Ammon's horn (tissue), 1 donor: Measurements from ENCODE around the gene LMBR1.
"Not testable (repeated sequence)": the region's sequence is repeated elsewhere in the genome, so short reads cannot be mapped to it uniquely, and the experiment has no call there.

Experiments
- DNase-seq: peaks from one replicate; pipeline ENCODE4 v3.0.0-alpha.2; 2016; ENCODE audit warnings: low spot score

LMBR1 gene

DNA sequence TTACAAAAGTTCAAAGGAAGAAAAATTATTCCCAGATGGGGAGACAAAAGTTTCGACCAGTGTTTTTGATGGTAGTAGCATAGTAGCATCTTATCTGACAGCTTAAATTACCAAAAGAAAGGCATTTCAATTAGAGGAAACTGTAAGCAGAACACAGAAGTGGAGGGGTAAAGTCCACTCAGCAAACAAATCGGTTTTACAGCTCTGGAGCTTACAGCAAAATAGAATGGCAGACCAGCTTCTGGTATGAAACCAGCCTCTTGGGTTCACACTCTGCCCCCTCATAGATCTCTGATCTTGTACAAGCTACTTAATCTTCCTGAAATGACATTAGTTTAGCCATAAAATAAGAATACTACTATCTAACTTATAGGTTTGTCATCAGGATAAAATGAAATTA is 133.8 kb downstream of the LMBR1 start:
- no peak for DNase-seq

DNA sequence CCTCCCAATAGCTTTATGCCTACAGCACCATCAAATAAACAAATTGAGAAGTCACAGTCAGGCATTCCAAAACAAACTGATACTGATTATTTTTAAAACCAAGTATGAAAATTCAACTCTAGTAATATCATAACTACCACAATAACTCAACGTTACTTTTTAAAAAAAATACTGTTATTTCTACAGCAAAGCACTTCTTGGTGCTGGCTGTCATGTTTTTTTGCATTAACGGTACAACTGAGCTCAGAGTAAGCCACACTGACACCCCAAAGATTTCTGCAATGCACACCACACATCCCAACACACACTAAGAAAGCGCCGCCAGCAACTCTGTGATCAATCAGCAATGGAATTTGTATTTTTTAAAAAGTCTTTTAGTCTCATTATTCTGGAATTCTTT is 138.8 kb downstream of the LMBR1 start:
- no peak for DNase-seq

DNA sequence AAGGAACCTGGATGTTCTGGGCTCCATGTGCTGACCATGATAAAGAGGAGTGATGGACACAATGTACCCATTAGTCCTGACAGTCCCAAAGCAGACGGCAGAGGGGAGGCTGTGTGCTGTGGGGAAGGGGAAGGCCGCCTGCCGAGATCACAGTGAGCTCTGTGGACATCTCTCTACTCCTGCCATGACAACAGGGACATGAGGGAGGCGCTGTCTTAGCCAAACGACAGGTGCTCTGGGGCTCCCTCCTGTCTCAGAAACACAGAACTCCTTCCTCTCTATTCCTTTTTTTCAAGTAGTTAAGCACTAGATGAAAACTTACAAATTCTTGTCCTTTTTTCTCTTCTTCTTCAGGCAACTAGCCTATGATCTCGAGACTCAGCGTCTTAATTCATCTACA is 139.4 kb downstream of the LMBR1 start:
- DNase-seq, result no peak

DNA sequence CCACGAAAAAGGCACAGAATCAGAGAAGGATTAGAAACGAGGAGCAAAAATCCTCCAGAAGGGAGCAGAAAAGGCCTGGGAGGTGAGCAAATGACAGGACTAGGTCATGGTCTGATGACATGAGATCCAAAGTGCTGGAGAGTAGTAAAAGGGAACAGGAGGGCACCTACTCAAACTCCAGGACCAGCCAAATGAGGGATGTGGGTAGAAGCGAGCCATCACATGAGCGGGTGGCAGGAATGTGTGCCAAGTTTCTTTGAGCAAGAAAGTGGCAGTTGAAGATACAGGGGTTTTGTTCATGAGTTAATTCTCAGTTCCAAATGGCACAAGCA is 139.8 kb downstream of the LMBR1 start:
- no peak for DNase-seq

DNA sequence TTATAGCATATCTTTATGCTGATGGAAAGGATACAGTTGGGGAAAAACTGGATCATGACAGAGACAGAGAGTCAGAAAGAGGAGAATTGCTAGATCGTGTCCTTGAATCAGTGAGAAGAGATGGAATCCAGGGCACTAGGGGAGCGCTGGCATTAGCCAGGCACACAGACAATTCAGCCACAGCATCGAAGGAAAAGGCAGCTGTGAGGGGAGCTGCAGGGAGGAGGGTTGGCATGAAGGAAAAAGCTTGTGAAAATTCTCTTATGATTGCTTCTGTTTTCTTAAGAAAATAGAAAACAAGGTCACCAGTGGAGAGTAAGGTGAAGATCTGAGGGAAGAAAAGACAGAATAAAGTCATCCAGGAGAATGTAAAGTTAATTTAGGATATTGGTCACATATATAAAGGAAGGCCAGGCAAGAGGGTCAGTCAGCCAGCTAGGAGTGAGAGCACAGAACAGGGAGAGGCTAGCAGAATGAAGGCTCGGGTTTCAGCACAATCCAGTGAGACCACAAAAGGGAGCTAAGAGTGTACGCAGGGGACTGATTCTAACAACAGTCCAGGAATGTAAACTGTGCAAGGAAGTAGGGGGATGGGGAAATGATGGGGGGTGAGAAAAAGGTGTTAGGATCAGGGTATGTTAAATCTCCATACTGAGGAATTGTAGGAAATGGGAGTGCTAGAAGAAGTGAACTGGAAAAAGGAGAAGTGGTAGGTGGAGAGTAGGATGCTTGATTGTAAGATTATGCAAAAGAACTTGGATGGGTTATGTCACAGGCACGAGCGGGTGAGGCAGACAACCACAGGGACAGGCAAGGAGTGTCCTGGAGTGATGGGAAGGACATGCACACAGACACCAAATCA is 140.4 kb downstream of the LMBR1 start:
- DNase-seq, result no peak

DNA sequence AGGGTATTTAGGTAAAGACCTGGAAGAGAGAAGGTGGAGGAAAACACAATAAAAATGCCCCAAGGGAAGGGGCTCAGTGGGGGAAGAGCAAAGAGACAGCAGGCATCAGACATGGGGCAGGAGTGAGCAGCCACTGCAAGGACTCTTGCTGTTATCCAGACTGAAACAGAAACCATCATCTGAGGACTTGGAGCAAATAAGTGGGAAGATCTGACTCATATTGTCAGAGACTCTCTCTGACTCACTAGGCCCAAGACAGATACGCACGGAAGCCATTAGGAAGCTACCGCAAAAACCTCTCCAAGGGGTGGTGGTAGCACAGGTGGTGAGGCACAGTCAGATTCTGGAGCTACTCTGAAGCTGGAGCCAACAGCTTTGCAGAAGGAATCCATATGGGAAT is 141.7 kb downstream of the LMBR1 start:
- no peak for DNase-seq

DNA sequence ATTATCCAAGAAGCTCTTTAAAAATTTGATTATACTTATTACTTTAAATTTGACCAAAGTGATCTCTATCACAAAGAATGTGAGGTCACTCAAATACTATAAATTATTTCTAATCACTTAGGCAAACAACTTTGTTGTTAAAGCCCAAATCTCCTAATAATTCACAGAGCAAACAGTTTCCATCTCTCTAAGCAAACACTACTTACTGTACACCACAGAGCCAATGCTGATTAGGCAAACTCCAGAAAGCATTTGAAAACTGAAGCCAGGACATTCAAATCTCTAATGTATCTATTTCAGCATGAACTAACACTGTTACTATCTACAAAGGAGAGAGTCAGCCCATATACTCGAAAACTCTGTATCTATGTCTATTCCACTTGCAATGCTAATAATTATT is 145.3 kb downstream of the LMBR1 start:
- no peak for DNase-seq

DNA sequence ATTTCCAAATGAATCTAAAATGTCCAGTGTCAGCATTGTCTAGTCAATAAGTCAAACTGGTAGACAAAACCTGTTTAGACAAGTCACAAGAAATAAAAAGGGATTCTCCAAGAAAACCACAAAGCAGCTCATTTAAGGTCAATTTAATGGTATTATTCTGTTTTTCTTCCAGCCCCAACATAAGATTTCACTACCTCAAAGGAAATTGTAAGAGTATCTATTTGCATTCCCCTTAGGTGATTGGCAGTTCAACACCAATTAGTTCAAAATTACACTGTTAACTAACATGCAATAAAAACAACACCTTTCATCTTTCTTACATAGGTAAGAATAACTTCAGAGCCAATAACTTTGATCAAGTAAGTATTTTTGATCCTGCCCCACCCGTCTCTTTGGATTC is 146.1 kb downstream of the LMBR1 start:
- no peak for DNase-seq

DNA sequence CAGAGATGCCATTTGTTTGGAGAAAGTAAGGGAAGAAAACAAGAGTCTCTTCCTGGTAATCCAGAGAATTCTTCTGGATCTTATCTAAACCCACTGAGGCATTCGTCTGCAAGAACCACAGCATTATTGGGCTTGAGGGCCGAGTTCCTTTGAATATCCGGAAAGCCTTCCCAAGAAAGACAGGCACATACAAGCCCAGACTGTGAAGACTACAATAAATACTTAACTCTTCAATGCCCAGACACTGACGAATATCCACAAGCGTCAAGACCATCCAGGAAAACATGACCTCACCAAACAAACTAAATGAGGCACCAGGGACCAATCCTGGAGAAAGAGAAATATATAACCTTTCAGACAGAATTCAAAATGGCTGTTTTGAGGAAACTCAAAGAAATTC is 153.4 kb downstream of the LMBR1 start:
- no peak for DNase-seq

DNA sequence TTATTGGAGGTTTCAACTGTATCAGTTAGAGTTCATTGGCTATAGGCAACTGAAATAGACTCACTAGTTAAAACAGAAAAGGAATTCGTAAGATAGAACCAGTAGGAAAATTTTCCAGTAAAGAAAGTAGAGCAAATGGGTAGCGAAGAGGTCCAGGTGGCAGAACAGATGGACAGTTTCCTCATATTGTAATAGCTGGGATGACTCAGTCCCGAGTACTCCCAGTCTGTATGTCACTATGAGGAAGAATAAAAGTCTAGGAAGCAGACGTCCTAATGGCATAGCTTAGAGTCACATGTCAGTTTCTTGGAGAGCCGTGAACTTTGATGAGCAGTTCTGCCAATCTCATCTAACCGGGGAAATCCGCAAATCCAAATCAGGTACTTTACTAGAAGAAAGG is 157.1 kb downstream of the LMBR1 start:
- DNase-seq, result peak; percentile 11

DNA sequence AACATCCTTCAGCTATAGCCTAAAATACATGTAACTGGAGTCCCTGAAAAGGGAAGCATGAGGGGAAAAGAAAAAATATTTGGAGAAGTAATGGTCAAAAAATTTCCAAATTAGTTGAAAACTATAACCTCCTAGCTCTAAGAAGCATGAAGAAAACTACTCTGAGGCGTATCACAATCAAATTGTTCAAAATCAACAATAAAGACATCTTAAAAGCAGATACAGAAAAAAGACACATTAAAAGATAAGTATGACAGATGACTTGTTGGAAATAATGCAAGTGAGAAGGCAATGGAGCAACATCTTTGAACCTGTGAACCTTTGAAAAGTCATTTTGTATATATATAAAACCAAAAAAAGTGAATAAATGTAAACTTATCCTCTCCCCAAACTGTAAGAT is 159.3 kb downstream of the LMBR1 start:
- DNase-seq, result no peak

DNA sequence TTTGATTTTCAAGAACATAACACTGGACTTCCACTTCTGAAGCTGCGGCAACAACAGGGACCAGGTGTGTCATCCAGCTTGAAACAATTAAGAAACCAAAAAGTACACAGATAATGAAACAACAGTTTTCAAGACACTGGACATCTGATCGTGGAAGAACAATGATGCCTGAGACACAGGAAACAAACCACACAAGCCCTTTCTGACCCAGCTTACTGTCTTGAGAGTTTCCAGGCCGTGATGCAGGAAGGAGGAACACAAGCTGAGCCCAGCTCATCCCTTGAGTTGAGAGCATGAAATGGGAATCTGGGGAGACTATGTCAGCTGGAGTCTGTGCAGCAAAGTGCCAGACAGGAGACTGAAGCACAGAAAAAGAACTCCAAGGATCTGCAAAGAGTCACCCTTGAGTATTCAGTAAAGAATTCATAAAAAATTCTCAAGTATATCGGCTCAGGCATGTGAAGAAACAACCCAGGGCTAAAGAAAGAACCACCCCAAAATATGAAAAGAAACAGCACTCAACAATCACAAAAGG is 160.8 kb downstream of the LMBR1 start:
- DNase-seq, result no peak

DNA sequence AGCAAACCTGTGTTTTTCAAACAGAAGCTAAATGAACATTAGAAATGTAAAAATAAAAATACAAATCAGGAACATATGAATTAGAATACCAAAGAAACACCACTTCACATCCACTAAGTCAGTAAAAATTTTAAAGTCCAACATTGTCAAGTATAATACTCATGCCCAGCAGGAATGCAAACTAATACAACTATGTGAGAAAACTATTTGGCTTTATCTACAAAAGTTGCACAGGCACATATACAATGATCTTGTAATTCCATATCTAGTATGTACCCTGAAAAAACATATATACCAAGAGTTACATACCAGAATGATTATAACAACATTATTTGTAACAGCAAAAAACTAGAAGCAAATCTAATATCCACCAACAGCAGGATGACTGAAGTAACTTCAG is 161.3 kb downstream of the LMBR1 start:
- no peak for DNase-seq

DNA sequence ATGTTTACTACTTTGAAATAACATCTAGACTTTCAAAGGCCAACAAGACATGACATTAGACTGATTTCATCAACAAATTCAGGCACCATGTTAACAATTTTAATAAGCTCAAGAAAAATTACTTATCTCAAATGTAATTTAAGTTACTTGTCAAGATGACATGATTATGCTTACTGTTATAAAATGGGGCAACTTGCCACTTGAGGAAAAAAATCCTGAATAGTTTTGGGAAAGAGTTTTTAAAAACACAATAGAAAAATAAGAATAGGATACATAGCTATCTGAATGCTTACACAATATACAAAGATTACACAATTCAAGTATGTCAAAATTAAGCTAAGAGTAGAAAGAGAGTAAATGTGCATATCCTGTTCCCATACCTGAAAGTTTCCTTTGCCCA is 167.0 kb downstream of the LMBR1 start:
- no peak for DNase-seq

DNA sequence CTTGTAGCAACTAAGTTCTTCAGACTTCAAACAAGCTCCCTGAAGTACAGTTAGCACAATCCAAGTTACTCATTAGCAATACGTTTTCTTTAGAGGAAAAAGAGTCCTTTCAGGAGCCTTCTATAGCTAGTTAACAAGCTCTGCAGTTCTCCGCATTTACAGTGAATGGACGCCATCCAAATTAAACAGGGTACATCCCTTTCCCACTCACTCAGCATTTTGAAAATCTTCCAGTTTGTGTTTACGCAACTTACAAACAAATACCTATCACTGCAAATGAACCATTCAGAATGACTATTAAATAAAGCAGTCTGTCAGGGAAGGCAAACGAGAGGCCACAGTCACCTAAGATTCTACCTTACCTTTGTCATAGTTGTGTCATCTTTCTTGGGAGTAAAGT is 167.9 kb downstream of the LMBR1 start:
- DNase-seq, result no peak

DNA sequence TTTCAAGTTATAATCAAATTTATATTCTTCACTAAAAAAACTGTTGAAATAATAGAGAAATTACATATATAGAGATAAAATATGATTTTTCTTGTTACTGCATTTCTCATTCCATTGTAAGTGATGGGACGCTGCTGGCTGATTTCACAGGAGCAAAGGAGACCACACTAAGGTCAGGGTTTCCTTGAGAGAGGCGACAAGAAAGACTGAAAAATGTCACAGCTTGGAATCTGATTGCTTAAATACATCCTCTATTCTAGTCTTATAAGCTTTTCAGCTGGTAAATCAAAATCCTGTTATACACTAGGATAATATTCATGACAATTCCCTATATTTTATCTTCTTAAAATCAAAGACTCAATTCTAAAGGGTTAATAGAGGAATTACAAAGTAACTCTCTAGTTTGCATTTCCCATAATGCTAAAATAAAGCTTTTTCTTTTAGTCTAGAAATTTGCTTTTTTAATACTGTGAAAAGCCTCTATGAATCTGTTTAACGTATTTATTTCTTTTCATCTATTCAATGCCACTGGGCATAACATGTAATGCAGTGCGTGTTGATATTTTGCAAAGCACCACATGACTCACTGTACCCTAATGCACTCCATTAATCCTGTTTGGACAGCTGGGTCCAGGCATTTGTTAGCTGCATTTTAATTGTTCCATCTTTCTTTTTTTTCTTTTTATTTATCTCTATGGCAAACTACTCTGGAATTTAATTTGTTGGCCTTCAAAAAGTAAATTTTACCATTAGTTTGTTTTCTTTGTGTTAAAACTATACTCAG is 170.7 kb downstream of the LMBR1 start:
- DNase-seq, result no peak

DNA sequence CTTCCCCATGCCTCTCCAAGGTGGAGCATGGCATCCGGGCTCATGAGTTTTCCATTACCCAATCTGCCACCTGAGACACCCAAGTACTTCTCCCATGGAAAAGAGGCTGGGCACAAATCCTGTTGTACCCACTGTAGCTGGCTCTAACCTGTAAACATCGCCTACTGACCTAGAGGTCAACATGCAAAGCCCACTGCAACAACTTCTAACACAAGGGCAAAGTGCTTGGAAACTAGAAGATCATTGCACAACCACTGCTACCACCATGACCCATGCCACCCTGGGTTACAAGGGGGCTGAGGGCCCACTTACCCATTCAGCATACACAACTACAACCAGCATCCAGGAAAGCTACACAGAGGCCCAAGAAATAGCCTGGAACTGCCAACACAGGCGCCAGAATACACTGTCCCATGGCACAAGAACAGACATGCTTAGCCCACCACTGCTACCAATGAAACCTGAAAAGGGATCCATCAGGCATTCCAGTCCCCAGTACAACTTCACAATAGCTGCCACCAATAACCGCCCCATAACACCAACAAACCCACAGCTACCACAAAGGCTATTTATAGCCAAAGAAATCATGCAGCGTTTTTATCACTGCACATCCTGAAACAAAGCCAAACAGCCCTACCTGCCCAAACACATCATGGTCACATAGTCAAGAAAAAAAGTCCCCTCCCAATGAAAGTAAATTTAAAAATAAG is 189.1 kb downstream of the LMBR1 start:
- DNase-seq, result no peak

DNA sequence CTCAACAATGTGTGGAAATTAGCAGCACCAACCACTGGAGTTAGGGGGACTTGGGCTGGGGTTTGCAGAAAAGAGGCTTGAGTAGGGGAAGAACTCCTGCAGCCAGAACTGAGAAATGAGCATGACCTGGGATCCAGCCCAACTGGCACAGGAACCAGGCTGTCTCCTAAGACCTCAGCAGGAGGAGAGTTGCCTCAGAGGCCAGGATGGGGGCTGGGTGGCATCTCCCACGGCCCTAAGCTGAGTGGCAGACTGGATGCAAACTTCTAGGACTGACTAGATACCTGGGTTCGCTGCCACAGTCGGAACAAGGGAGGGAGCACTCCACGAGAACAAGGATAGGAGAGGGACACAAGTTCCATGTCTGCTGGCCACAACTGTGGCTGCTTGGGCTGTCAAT is 189.8 kb downstream of the LMBR1 start:
- DNase-seq, result peak; percentile 16

DNA sequence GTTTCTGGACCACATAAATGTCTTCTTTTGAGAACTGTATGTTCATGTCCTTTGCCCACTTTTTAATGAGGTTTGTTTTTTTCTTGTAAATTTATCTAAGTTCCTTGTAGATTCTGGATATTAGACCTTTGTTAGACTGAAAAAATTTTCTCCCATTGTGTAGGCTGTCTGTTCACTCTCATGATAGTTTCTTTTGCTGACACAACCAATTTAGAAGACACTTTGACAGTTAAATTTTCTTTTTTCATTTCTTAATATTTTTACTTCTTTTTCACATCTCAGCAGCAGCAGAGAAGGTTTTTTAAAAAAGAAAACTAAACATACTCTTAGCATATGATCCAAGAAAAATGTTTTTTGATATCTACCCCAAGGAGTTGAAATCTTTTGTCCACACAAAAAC is 190.6 kb downstream of the LMBR1 start:
- no peak for DNase-seq

DNA sequence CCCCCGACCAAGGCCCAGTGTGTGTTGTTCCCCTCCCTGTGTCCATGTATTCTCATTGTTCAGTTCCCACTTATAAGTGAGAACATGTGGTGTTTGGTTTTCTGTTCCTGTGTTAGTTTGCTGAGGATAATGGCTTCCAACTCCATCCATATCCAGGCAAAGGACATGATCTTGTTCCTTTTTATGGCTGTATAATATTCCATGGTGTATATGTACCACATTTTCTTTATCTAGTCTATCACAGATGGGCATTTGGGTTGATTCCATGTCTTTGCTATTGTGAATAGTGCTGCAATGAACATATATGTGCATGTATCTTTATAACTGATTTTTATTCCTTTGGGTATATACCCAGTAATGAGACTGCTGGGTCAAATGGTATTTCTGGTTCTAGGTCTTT is 191.2 kb downstream of the LMBR1 start:
- not testable (repeated sequence) for DNase-seq

DNA sequence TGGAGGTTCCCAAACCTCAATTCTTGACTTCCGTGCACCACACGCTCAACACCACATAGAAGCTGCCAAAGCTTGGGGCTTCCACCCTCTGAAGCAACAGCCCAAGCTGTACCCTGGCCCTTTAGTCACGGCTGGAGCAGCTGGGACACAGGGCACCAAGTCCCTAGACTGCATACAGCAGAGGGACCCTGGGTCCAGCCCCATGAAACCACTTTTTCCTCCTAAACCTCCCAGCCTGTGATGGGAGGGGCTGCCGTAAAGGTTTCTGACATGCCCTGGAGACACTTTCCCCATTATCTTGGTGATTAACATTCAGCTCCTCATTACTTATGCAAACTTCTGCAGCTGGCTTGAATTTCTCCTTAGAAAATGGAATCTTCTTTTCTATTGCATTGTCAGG is 194.5 kb downstream of the LMBR1 start:
- DNase-seq, result not testable (repeated sequence)

DNA sequence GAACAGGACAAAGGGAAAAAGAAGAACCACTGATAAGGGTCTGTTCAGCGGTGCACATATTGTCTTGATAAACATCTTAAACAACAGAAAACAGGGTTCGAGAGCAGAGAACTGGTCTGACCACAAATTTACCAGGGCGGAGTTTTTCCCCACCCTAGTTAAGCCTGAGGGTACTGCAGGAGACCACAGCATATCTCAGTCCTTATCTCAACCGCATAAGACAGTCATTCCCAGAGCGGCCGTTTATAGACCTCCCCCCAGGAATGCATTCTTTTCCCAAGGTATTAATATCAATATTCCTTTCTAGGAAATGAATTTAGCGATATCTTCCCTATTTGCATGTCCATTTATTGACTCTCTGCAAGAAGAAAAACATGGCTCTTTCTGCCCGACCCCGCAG is 195.7 kb downstream of the LMBR1 start:
- not testable (repeated sequence) for DNase-seq

DNA sequence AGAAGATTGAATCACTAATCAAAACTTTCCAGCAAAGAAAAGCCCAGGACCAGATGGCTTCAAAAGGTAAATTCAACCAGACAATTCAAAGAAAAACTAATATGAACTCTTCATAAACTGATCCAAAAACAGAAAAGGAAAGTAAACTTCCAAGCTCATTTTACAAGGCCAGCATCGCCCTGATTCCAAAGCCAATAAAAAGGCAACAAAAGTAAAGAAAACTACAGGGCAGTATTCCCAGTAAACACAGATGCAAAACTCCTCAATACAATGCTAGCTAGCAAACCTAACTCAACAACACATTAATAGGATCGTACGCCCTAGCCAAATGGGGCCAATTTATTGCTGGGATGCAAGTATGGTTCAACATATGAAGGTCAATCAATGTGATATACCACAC is 199.4 kb downstream of the LMBR1 start:
- no peak for DNase-seq
